GM23338 (cell line): ENCODE measurements around the gene FBXL17. TPM values are rescaled to one million over a fixed set of nuclear protein-coding genes. Genes with fewer than 3 reads are reported as not detected.

Experiments used
- ATAC-seq: fragments of 200-7000 bp; cut with Tn5 transposase; 3 replicates; pipeline ENCODE4 v1.9.1; 2020
- DNase-seq: peaks from one replicate; pipeline ENCODE4 v3.0.0-alpha.2; 2015; ENCODE audit warnings: low spot score
- H2AFZ ChIP-seq: fragments of 200-600 bp; sonication (generic); 2 replicates; pipeline ENCODE4 v1.8.0; 2016; ENCODE audit warnings: antibody characterized with exemption, mild to moderate bottlenecking, moderate library complexity
- H3F3A ChIP-seq: fragments of 200-600 bp; sonication (generic); replicated peaks from 2 replicates; pipeline ENCODE4 v1.8.0; 2017; ENCODE audit warnings: antibody characterized with exemption, mixed run types, low read depth
- H3K27ac ChIP-seq: fragments of 200-600 bp; sonication (generic); 2 replicates; pipeline ENCODE4 v1.6.1; 2016; ENCODE audit warnings: low read depth
- H3K27me3 ChIP-seq: fragments of 200-600 bp; sonication (generic); 2 replicates; pipeline ENCODE4 v1.8.0; 2016; ENCODE audit warnings: mild to moderate bottlenecking, mixed run types, moderate library complexity; ENCODE audit not compliant: insufficient read depth
- H3K36me3 ChIP-seq: fragments of 200-600 bp; sonication (generic); 2 replicates; pipeline ENCODE4 v1.8.0; 2016; ENCODE audit warnings: mild to moderate bottlenecking; ENCODE audit not compliant: insufficient read depth
- H3K4me1 ChIP-seq: fragments of 200-600 bp; sonication (generic); 2 replicates; pipeline ENCODE4 v1.8.0; 2016; ENCODE audit warnings: mild to moderate bottlenecking, moderate library complexity; ENCODE audit not compliant: insufficient read depth
- H3K4me2 ChIP-seq: fragments of 200-600 bp; sonication (generic); 2 replicates; pipeline ENCODE4 v1.7.1; 2017; ENCODE audit warnings: mixed run types
- H3K4me3 ChIP-seq: fragments of 200-600 bp; sonication (generic); 2 replicates; pipeline ENCODE4 v1.6.1; 2016; ENCODE audit warnings: mixed run types
- H3K79me2 ChIP-seq: fragments of 200-600 bp; sonication (generic); replicated peaks from 2 replicates; pipeline ENCODE4 v1.8.0; 2017; ENCODE audit warnings: mild to moderate bottlenecking; ENCODE audit not compliant: insufficient read depth
- H3K9me2 ChIP-seq: fragments of 200-600 bp; sonication (generic); 2 replicates; pipeline ENCODE4 v1.8.0; 2017; ENCODE audit not compliant: insufficient read depth
- H4K20me1 ChIP-seq: fragments of 200-600 bp; sonication (generic); replicated peaks from 2 replicates; pipeline ENCODE4 v1.8.0; 2017; ENCODE audit warnings: mild to moderate bottlenecking; ENCODE audit not compliant: insufficient read depth
- H3K27ac Mint-ChIP-seq: 2 replicates; pipeline ENCODE4 v1.8.0; 2020; ENCODE audit warnings: inconsistent platforms, mild to moderate bottlenecking, moderate library complexity, mixed read lengths
- H3K27me3 Mint-ChIP-seq: 3 replicates; pipeline ENCODE4 v1.8.0; 2022; ENCODE audit warnings: low read depth, mild to moderate bottlenecking, moderate library complexity, mixed read lengths, inconsistent platforms; ENCODE audit not compliant: insufficient read depth, poor library complexity
- H3K36me3 Mint-ChIP-seq: 3 replicates; pipeline ENCODE4 v1.8.0; 2021; ENCODE audit warnings: low read depth, mild to moderate bottlenecking, inconsistent platforms, moderate library complexity, mixed read lengths
- H3K4me1 Mint-ChIP-seq: 3 replicates; pipeline ENCODE4 v1.8.0; 2020; ENCODE audit warnings: mild to moderate bottlenecking, inconsistent platforms, mixed read lengths
- H3K4me3 Mint-ChIP-seq: 3 replicates; pipeline ENCODE4 v1.8.0; 2021; ENCODE audit warnings: moderate library complexity, mild to moderate bottlenecking, inconsistent platforms, mixed read lengths
- H3K9me3 Mint-ChIP-seq: 3 replicates; pipeline ENCODE4 v1.8.0; 2020; ENCODE audit warnings: moderate library complexity, mild to moderate bottlenecking, inconsistent platforms, mixed read lengths
- CREB1 ChIP-seq: fragments of 250-450 bp; sonication (Bioruptor Pico); IDR thresholded peaks from 2 replicates; pipeline ENCODE4 v1.5.0; 2020; ENCODE audit warnings: low read depth, mild to moderate bottlenecking, moderate library complexity
- CTCF ChIP-seq, 2 experiments: fragments of 200-600 bp in 1 of 2; sonication (generic) in 1 of 2; conservative IDR thresholded peaks; 2 replicates each; pipeline versions ENCODE4 v1.5.1 to v1.6.1; 2016 to 2017; ENCODE audit warnings: antibody characterized with exemption in 2 of 2, low read depth in 2 of 2, mild to moderate bottlenecking in 2 of 2, moderate library complexity in 1 of 2
- ETS1 ChIP-seq: IDR thresholded peaks from 2 replicates; pipeline ENCODE4 v1.6.1; 2016; ENCODE audit warnings: antibody characterized with exemption
- EZH2 ChIP-seq: fragments of 200-600 bp; sonication (generic); IDR thresholded peaks from one replicate; pipeline ENCODE4 v1.8.0; 2017; ENCODE audit warnings: antibody characterized with exemption, mild to moderate bottlenecking, low read depth; ENCODE audit not compliant: unreplicated experiment
- EZH2phosphoT487 ChIP-seq: fragments of 200-600 bp; sonication (generic); IDR thresholded peaks from one replicate; pipeline ENCODE4 v1.8.1; 2018; ENCODE audit warnings: antibody characterized with exemption; ENCODE audit not compliant: unreplicated experiment
- JUNB ChIP-seq: IDR thresholded peaks from one replicate; pipeline ENCODE4 v1.6.1; 2016; ENCODE audit warnings: antibody characterized with exemption; ENCODE audit not compliant: unreplicated experiment
- POLR2AphosphoS5 ChIP-seq: IDR thresholded peaks from 2 replicates; pipeline ENCODE4 v1.6.1; 2016; ENCODE audit warnings: antibody characterized with exemption, low read depth
- REST ChIP-seq: IDR thresholded peaks from one replicate; pipeline ENCODE4 v1.6.1; 2018; ENCODE audit warnings: antibody characterized with exemption; ENCODE audit not compliant: unreplicated experiment
- STAT1 ChIP-seq: IDR thresholded peaks from one replicate; pipeline ENCODE4 v1.6.1; 2016; ENCODE audit warnings: antibody characterized with exemption; ENCODE audit not compliant: unreplicated experiment
- ZNF331 ChIP-seq: fragments of 250-450 bp; sonication (Bioruptor Pico); IDR thresholded peaks from 2 replicates; pipeline ENCODE4 v1.5.0; 2020; ENCODE audit warnings: low read depth, mild to moderate bottlenecking, moderate library complexity
- polyA plus RNA-seq: library from polyadenylated mRNA; unstranded; fragments of >200 nt; fragmentation: Nextera tagmentation; extraction: Ambion mirVana; gene quantifications from 2 replicates; pipeline ENCODE4 v1.2.1, GENCODE V29; 2016
- total RNA-seq: library from RNA; depleted of rRNA; stranded (reverse); fragments of >200 nt; shearing (Covaris generic); gene quantifications from 2 replicates; pipeline ENCODE4 v1.2.3, GENCODE V29; 2014

Gene FBXL17
- total and polyA plus RNA-seq, 2 experiments from 2014 or later, result 2.0 to 2.7 TPM

- TF ChIP-seq REST (no peak), ZNF331 (CRISPR knock-in tag) (no peak)
These were observed 555.4 kb downstream of the FBXL17 start (continued) for GRCh38 chr5:107826311-107827000.

- Histone ChIP-seq H4K20me1 (no peaks in the 10 kb centered on the region), H3K36me3 (no peaks in the 10 kb centered on the region), H2AFZ (no peak overlapping the region; the same call in 1 of the 2 replicates), H3F3A (no peaks in the 10 kb centered on the region), H3K27ac (no peak overlapping the region), H3K4me3 (no peak overlapping the region), H3K9me2 (peaks cover 3% of the 10 kb centered on the region; the same call in 1 of the 2 replicates), H3K79me2 (no peaks in the 10 kb centered on the region), H3K4me2 (no peak overlapping the region), H3K27me3 (no peaks in the 10 kb centered on the region), H3K4me1 (peaks cover 12% of the 10 kb centered on the region; the same call in 1 of the 2 replicates)
- Mint-ChIP-seq H3K36me3 (peaks cover 12% of the 10 kb centered on the region), H3K27me3 (no peaks in the 10 kb centered on the region), H3K4me3 (no peak overlapping the region), H3K27ac (no peak overlapping the region), H3K9me3 (peaks cover 10% of the 10 kb centered on the region), H3K4me1 (peaks cover 21% of the 10 kb centered on the region)
- DNase-seq, result no peak
- ATAC-seq, result no peak
- TF ChIP-seq CREB1 (CRISPR knock-in tag), result no peak
- TF ChIP-seq EZH2, result no peak
- TF ChIP-seq JUNB, result no peak
- TF ChIP-seq REST, result no peak
- TF ChIP-seq ZNF331 (CRISPR knock-in tag), result no peak
- TF ChIP-seq EZH2phosphoT487, result no peak
- no peak for TF ChIP-seq ETS1
- TF ChIP-seq CTCF (conservative IDR thresholded peaks at IDR 0.05; ENCODE audit: low read depth in 2 of 2), result no peak
- TF ChIP-seq POLR2AphosphoS5, result no peak
- no peak for TF ChIP-seq STAT1
These were observed 557.1 kb downstream of the FBXL17 start for GRCh38 chr5:107824821-107825220.
